Loucy (cell line): Measurements from ENCODE around the gene CXCR5.

Experiments used
- EZH2phosphoT487 ChIP-seq: fragments of 200-600 bp; IDR thresholded peaks from 2 replicates; pipeline ENCODE4 v1.6.1; 2018; ENCODE audit warnings: antibody characterized with exemption, mild to moderate bottlenecking, moderate library complexity, borderline replicate concordance
- TF ChIP-seq, protein P1 (sequence below): fragments of 200-600 bp; sonication (generic); conservative IDR thresholded peaks from 2 replicates; pipeline ENCODE4 v1.5.1; 2014; ENCODE audit warnings: mild to moderate bottlenecking, antibody characterized with exemption, low read length

DNA sequence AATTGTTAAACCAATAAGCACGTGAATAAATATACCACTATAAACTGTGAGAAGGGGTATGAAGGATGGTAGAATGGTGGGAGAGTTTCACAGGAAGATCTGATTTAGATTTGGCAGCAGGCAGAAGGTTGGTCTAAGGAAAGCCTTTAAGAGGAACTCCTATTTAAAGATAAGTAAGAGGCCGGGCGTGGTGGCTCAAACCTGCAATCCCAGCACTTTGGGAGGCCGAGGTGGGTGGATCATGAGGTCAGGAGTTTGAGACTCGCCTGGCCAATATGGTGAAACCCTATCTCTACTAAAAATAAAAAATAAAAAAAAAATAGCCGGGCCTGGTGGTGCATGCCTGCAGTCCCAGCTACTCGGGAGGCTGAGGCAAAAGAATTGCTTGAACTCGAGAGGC, 45.8 kb upstream of the CXCR5 start:
- TF ChIP-seq, protein P1, sequence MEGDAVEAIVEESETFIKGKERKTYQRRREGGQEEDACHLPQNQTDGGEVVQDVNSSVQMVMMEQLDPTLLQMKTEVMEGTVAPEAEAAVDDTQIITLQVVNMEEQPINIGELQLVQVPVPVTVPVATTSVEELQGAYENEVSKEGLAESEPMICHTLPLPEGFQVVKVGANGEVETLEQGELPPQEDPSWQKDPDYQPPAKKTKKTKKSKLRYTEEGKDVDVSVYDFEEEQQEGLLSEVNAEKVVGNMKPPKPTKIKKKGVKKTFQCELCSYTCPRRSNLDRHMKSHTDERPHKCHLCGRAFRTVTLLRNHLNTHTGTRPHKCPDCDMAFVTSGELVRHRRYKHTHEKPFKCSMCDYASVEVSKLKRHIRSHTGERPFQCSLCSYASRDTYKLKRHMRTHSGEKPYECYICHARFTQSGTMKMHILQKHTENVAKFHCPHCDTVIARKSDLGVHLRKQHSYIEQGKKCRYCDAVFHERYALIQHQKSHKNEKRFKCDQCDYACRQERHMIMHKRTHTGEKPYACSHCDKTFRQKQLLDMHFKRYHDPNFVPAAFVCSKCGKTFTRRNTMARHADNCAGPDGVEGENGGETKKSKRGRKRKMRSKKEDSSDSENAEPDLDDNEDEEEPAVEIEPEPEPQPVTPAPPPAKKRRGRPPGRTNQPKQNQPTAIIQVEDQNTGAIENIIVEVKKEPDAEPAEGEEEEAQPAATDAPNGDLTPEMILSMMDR: no peak
- no peak for TF ChIP-seq EZH2phosphoT487
